Left renal pelvis (tissue), 4 donors: ENCODE measurements around the gene MAP2K7. TPM values are rescaled to one million over a fixed set of nuclear protein-coding genes. Genes with fewer than 3 reads are reported as not detected.
"Not testable (repeated sequence)": the region's sequence is repeated elsewhere in the genome, so short reads cannot be mapped to it uniquely, and the experiment has no call there.

Experiments
- DNase-seq, 4 donors: peaks; one replicate each; pipeline ENCODE4 v3.0.0-alpha.2; 2013; ENCODE audit warnings: low read depth in 4 of 4, low spot score in 3 of 4
- polyA plus RNA-seq, 4 donors: library from polyadenylated mRNA; unstranded; fragments of 120-200 nt; gene quantifications; one replicate each; pipeline ENCODE4 v1.2.1, GENCODE V29; 2013; ENCODE audit not compliant: insufficient read length in 4 of 4

Gene MAP2K7
- polyA plus RNA-seq, 4 donors: 20.8 to 41.9 (median 24.8) TPM

GRCh38 chr19:7881910-7882309 is 21.8 kb upstream of the MAP2K7 start:
- DNase-seq: no peak

- DNase-seq: no peak
Observed at GRCh38 chr19:7883105-7883504, 20.6 kb upstream of the MAP2K7 start.

- DNase-seq: no peak
Observed at GRCh38 chr19:7883796-7884570, 19.7 kb upstream of the MAP2K7 start.

GRCh38 chr19:7885818-7886217 is 17.9 kb upstream of the MAP2K7 start:
- no peak for DNase-seq

GRCh38 chr19:7887408-7888144 is 16.1 kb upstream of the MAP2K7 start:
- DNase-seq: no peak

- no peak for DNase-seq
Observed at GRCh38 chr19:7888145-7888825, 15.4 kb upstream of the MAP2K7 start, which contains the start of gene LRRC8E. Gene LRRC8E, plus strand, starts transcription at chr19:7888510. Its CDS starts 7,094 bp downstream, at chr19:7895604.

GRCh38 chr19:7888826-7889217 is 14.9 kb upstream of the MAP2K7 start:
- no peak for DNase-seq

- not testable (repeated sequence) for DNase-seq
Observed at GRCh38 chr19:7893362-7894101, 10.1 kb upstream of the MAP2K7 start.

GRCh38 chr19:7894612-7895309 is 8.9 kb upstream of the MAP2K7 start:
- no peak for DNase-seq

GRCh38 chr19:7895565-7895964 is 8.1 kb upstream of the MAP2K7 start:
- no peak for DNase-seq

GRCh38 chr19:7897292-7897691 is 6.4 kb upstream of the MAP2K7 start:
- DNase-seq: no peak

GRCh38 chr19:7898967-7899366 is 4.7 kb upstream of the MAP2K7 start:
- DNase-seq: no peak

GRCh38 chr19:7899751-7900378 is 3.8 kb upstream of the MAP2K7 start:
- DNase-seq: no peak

- DNase-seq: no peak
Observed at GRCh38 chr19:7900401-7900870, 3.2 kb upstream of the MAP2K7 start.

- no peak for DNase-seq
Observed at GRCh38 chr19:7900931-7901330, 2.7 kb upstream of the MAP2K7 start.

GRCh38 chr19:7901337-7901736 is 2.3 kb upstream of the MAP2K7 start:
- no peak for DNase-seq

- DNase-seq: no peak
Observed at GRCh38 chr19:7902796-7903243, 857 bp upstream of the MAP2K7 start.

- no peak for DNase-seq
Observed at GRCh38 chr19:7904074-7905020, 670 bp downstream of the MAP2K7 start.
